HepG2 (cell line): Measurements from ENCODE around the gene DOCK10.

Experiments used
- CTCF ChIP-seq: sonication (generic); formaldehyde crosslinking; IDR thresholded peaks from 2 replicates; pipeline ENCODE4 v1.5.0; 2020; ENCODE audit warnings: mild to moderate bottlenecking, missing genetic modification reagents, moderate library complexity
- EP300 ChIP-seq, 3 experiments: sonication (generic) in 1 of 3; formaldehyde crosslinking in 1 of 3; IDR thresholded peaks; 2 replicates each; pipeline versions ENCODE4 v1.5.1 to v1.6.1; 2011 to 2020; ENCODE audit warnings: low read depth in 2 of 3, low read length in 2 of 3, borderline replicate concordance in 1 of 3, improper control_type of control experiment in 1 of 3, mild to moderate bottlenecking in 1 of 3, missing genetic modification reagents in 1 of 3, moderate library complexity in 1 of 3
- EZH2 ChIP-seq: conservative IDR thresholded peaks from 2 replicates; pipeline ENCODE4 v1.6.1; 2012; ENCODE audit warnings: mild to moderate bottlenecking, low read depth, low read length, moderate library complexity
- JUN ChIP-seq: sonication (generic); formaldehyde crosslinking; IDR thresholded peaks from 2 replicates; pipeline ENCODE4 v1.4.0; 2020; ENCODE audit warnings: mild to moderate bottlenecking, missing genetic modification reagents
- NCOA2 ChIP-seq: sonication (generic); formaldehyde crosslinking; IDR thresholded peaks from 2 replicates; pipeline ENCODE4 v1.8.0; 2022; ENCODE audit warnings: inconsistent platforms
- ZNF331 ChIP-seq: sonication (generic); formaldehyde crosslinking; IDR thresholded peaks from 2 replicates; pipeline ENCODE4 v1.4.0; 2020; ENCODE audit warnings: missing genetic modification reagents
- ZZZ3 ChIP-seq: sonication (generic); formaldehyde crosslinking; IDR thresholded peaks from 2 replicates; pipeline ENCODE4 v1.4.0; 2020; ENCODE audit warnings: missing genetic modification reagents, mild to moderate bottlenecking, borderline replicate concordance

DNA sequence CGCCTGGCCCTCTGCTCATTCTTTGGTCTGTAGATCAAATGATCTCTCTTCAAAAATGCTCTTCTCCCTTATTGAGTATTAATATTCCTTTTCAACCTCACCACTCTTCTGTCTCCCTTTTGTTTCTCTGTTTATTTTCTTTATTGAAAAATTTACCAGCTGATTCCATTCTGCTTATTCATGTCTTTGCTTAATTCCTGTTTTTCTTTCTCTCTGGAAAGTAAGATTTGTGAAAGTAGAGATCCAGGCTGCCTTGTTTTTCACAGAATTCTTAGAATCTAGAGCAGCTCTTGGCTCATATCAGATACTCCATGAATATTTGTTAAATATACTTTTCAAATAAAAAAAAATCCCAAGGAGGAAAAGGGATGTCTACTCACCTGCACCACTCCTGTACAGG is 157.0 kb downstream of the DOCK10 start:
- TF ChIP-seq ZZZ3: no peak
- no peak for TF ChIP-seq JUN
- no peak for TF ChIP-seq ZNF331
- no peak for TF ChIP-seq CTCF (CRISPR knock-in tag)
- no peak for TF ChIP-seq NCOA2 (CRISPR knock-in tag)
- no peak for TF ChIP-seq EZH2
- no peak for TF ChIP-seq EP300 (IDR thresholded peaks at IDR 0.05; ENCODE audit: low read depth in 2 of 2, low read length in 2 of 2)
- TF ChIP-seq EP300 (CRISPR knock-in tag; IDR thresholded peaks at IDR 0.05; ENCODE audit: borderline replicate concordance): no peak
